Measurements from ENCODE around the gene AP4B1.

DNA sequence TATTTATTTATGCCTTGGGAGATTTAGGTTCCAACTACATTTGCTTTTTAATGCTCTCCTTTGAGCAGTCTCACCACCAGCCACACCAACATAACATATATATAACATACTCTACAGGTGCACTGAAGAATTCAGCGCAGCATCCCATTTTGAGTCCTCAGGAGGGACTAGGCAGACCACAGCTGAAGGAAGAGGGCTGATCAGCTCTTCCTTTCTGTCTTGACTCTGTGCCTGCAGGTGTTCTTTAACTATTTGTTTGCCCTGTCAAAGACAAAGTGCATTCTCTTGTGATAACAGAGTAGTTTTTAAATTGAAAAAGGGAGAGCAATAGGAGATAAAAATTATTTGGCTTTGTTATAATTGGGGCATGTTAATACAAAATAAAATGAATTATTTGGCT is 41.5 kb upstream of the AP4B1 start:
- TF ChIP-seq, protein P1, sequence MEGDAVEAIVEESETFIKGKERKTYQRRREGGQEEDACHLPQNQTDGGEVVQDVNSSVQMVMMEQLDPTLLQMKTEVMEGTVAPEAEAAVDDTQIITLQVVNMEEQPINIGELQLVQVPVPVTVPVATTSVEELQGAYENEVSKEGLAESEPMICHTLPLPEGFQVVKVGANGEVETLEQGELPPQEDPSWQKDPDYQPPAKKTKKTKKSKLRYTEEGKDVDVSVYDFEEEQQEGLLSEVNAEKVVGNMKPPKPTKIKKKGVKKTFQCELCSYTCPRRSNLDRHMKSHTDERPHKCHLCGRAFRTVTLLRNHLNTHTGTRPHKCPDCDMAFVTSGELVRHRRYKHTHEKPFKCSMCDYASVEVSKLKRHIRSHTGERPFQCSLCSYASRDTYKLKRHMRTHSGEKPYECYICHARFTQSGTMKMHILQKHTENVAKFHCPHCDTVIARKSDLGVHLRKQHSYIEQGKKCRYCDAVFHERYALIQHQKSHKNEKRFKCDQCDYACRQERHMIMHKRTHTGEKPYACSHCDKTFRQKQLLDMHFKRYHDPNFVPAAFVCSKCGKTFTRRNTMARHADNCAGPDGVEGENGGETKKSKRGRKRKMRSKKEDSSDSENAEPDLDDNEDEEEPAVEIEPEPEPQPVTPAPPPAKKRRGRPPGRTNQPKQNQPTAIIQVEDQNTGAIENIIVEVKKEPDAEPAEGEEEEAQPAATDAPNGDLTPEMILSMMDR (IDR thresholded peaks at IDR 0.05; ENCODE audit: insufficient read depth, low read length, poor library complexity, severe bottlenecking), result no peak
- no peak for TF ChIP-seq EZH2phosphoT487 (conservative IDR thresholded peaks at IDR 0.05; ENCODE audit: low read length)
